HG02852 (cell line): ENCODE data around the gene TFR2.

ENCODE experiments used
- ATAC-seq: cut with Tn5 transposase; IDR thresholded peaks from one replicate; pipeline ENCODE4 v1.9.1; 2021; ENCODE audit warnings: mild to moderate bottlenecking, moderate library complexity; ENCODE audit not compliant: unreplicated experiment

TFR2 gene

GRCh38 chr7:100641463-100641859 lies at the start of gene TFR2:
Gene TFR2 (minus strand): TSS chr7:100641552. CDS start chr7:100641509, 43 bp downstream.
- no peak for ATAC-seq

- ATAC-seq: no peak
These were observed 48.1 kb upstream of the TFR2 start for GRCh38 chr7:100689230-100690135.

- no peak for ATAC-seq
These were observed 47.0 kb upstream of the TFR2 start for GRCh38 chr7:100688326-100688860.

- ATAC-seq: no peak
These were observed 46.5 kb upstream of the TFR2 start for GRCh38 chr7:100687751-100688300.

- ATAC-seq: no peak
These were observed 45.9 kb upstream of the TFR2 start for GRCh38 chr7:100687261-100687660.

- ATAC-seq: no peak
These were observed 45.5 kb upstream of the TFR2 start for GRCh38 chr7:100686822-100687211.

GRCh38 chr7:100686201-100686821 lies 45.0 kb upstream of the TFR2 start:
- ATAC-seq: no peak

GRCh38 chr7:100685631-100686145 lies 44.3 kb upstream of the TFR2 start:
- ATAC-seq: no peak

GRCh38 chr7:100685049-100685605 lies 43.8 kb upstream of the TFR2 start:
- ATAC-seq: no peak

GRCh38 chr7:100684534-100685042 lies 43.2 kb upstream of the TFR2 start:
- ATAC-seq: no peak

GRCh38 chr7:100683659-100684533 lies 42.5 kb upstream of the TFR2 start:
- ATAC-seq: no peak

- ATAC-seq: no peak
These were observed 41.8 kb upstream of the TFR2 start for GRCh38 chr7:100682991-100683658.

- ATAC-seq: no peak
These were observed 40.9 kb upstream of the TFR2 start for GRCh38 chr7:100682228-100682741.

- ATAC-seq: no peak
These were observed 40.3 kb upstream of the TFR2 start for GRCh38 chr7:100681491-100682227.

- no peak for ATAC-seq
These were observed 39.4 kb upstream of the TFR2 start for GRCh38 chr7:100680576-100681271.

- ATAC-seq: no peak
These were observed 38.7 kb upstream of the TFR2 start for GRCh38 chr7:100679927-100680575.

- ATAC-seq: no peak
These were observed 38.0 kb upstream of the TFR2 start for GRCh38 chr7:100679129-100679926.
